IMR-90 (cell line): ENCODE measurements around the gene ATP5F1D. TPM values are rescaled to one million over a fixed set of nuclear protein-coding genes. Genes with fewer than 3 reads are reported as not detected.

Source experiments
- ATAC-seq: fragments of 200-7000 bp; cut with Tn5 transposase; 2 replicates; pipeline ENCODE4 v1.9.1; 2020; ENCODE audit warnings: low read depth, mild to moderate bottlenecking, moderate library complexity
- BruUV-seq: library from RNA; stranded (reverse); fragments of 400-500 nt; replicated peaks from 2 replicates; lab custom pipeline; 2021; lab: Mats Ljungman, UMichigan
- CTCF ChIA-PET: fragments of 300-600 bp; formaldehyde crosslinking; extraction: SDS; loops from one replicate; lab custom pipeline; 2021; ENCODE audit warnings: antibody characterized with exemption; lab: Yijun Ruan, JAX
- POLR2A ChIA-PET: fragments of 300-600 bp; sonication (Branson Sonifier 250); formaldehyde crosslinking; loops from one replicate; lab custom pipeline; 2022; ENCODE audit warnings: antibody characterized with exemption; ENCODE audit not compliant: unreplicated experiment; lab: Charles Lee
- DNase-seq: peaks from one replicate; pipeline ENCODE4 v3.0.0; 2013
- H2AFZ ChIP-seq: replicated peaks from 2 replicates; pipeline ENCODE3; 2013; ENCODE audit warnings: low read length, mild to moderate bottlenecking; ENCODE audit not compliant: poor library complexity
- H2AK5ac ChIP-seq: 2 replicates; pipeline ENCODE4 v1.6.1; 2013; ENCODE audit warnings: low read depth, low read length, inconsistent platforms
- H2AK9ac ChIP-seq: replicated peaks from 2 replicates; pipeline ENCODE3; 2013; ENCODE audit warnings: mild to moderate bottlenecking, low read depth, low read length, moderate library complexity; ENCODE audit not compliant: poor library complexity
- H2BK120ac ChIP-seq: 2 replicates; pipeline ENCODE4 v1.6.1; 2013; ENCODE audit warnings: low read depth, low read length, inconsistent platforms
- H2BK15ac ChIP-seq: 3 replicates; pipeline ENCODE4 v1.6.1; 2013; ENCODE audit warnings: low read depth, low read length, inconsistent platforms
- H2BK20ac ChIP-seq: 2 replicates; pipeline ENCODE4 v1.6.1; 2013; ENCODE audit warnings: low read depth, mild to moderate bottlenecking, inconsistent platforms, low read length, moderate library complexity
- H2BK5ac ChIP-seq: 2 replicates; pipeline ENCODE4 v1.6.1; 2013; ENCODE audit warnings: mild to moderate bottlenecking, low read depth, low read length, inconsistent platforms; ENCODE audit not compliant: poor library complexity, severe bottlenecking
- H3K14ac ChIP-seq: replicated peaks from 2 replicates; pipeline ENCODE4 v1.6.1; 2013; ENCODE audit warnings: low read depth, low read length, inconsistent platforms
- H3K18ac ChIP-seq: 2 replicates; pipeline ENCODE4 v1.6.1; 2013; ENCODE audit warnings: low read depth, low read length, control low read depth
- H3K23ac ChIP-seq: 2 replicates; pipeline ENCODE4 v1.6.1; 2013; ENCODE audit warnings: low read depth, low read length, inconsistent platforms
- H3K27ac ChIP-seq: 2 replicates; pipeline ENCODE4 v1.5.1; 2013; ENCODE audit warnings: mild to moderate bottlenecking, control low read depth, low read length; ENCODE audit not compliant: insufficient read depth
- H3K27me3 ChIP-seq: 2 replicates; pipeline ENCODE4 v1.6.1; 2013; ENCODE audit warnings: low read length; ENCODE audit not compliant: control insufficient read depth, insufficient read depth
- H3K36me3 ChIP-seq: 2 replicates; pipeline ENCODE4 v1.6.1; 2013; ENCODE audit warnings: low read length, mixed read lengths; ENCODE audit not compliant: control insufficient read depth, insufficient read depth
- H3K4ac ChIP-seq: 2 replicates; pipeline ENCODE4 v1.6.1; 2013; ENCODE audit warnings: low read depth, low read length, inconsistent platforms
- H3K4me1 ChIP-seq: 2 replicates; pipeline ENCODE4 v1.6.1; 2013; ENCODE audit warnings: low read length, mixed read lengths; ENCODE audit not compliant: control insufficient read depth, insufficient read depth
- H3K4me2 ChIP-seq: 2 replicates; pipeline ENCODE4 v1.6.1; 2013; ENCODE audit warnings: low read depth, mild to moderate bottlenecking, control low read depth, low read length, moderate library complexity
- H3K4me3 ChIP-seq: 2 replicates; pipeline ENCODE4 v1.5.1; 2013; ENCODE audit warnings: low read depth, mild to moderate bottlenecking, control low read depth, low read length, moderate library complexity; ENCODE audit not compliant: insufficient read depth
- H3K56ac ChIP-seq: 2 replicates; pipeline ENCODE4 v1.6.1; 2013; ENCODE audit warnings: low read length, inconsistent platforms; ENCODE audit not compliant: insufficient read depth; ENCODE audit errors: extremely low read depth
- H3K79me1 ChIP-seq, 2 experiments: 2 replicates each; pipeline ENCODE4 v1.6.1; 2013; ENCODE audit warnings: low read length in 2 of 2, inconsistent platforms in 1 of 2, low read depth in 1 of 2
- H3K9ac ChIP-seq: 2 replicates; pipeline ENCODE4 v1.6.1; 2013; ENCODE audit warnings: low read depth, low read length, control low read depth
- H3K9me1 ChIP-seq: 2 replicates; pipeline ENCODE4 v1.6.1; 2013; ENCODE audit warnings: low read length, inconsistent platforms; ENCODE audit not compliant: insufficient read depth
- H3K9me3 ChIP-seq: 2 replicates; pipeline ENCODE4 v1.6.1; 2013; ENCODE audit warnings: low read length; ENCODE audit not compliant: control insufficient read depth, insufficient read depth
- H4K20me1 ChIP-seq: 2 replicates; pipeline ENCODE4 v1.6.1; 2013; ENCODE audit warnings: low read length, inconsistent platforms; ENCODE audit not compliant: insufficient read depth
- H4K5ac ChIP-seq: 2 replicates; pipeline ENCODE4 v1.6.1; 2013; ENCODE audit warnings: mild to moderate bottlenecking, low read depth, low read length, control low read depth
- H4K8ac ChIP-seq, 2 experiments: 2 replicates each; pipeline ENCODE4 v1.6.1; 2013; ENCODE audit warnings: low read depth in 2 of 2, low read length in 2 of 2, control low read depth in 1 of 2, inconsistent platforms in 1 of 2
- H4K91ac ChIP-seq: 2 replicates; pipeline ENCODE4 v1.6.1; 2013; ENCODE audit warnings: low read depth, low read length, inconsistent platforms; ENCODE audit not compliant: insufficient read depth
- BHLHE40 ChIP-seq: fragments of 150-350 bp; IDR thresholded peaks from 2 replicates; pipeline ENCODE4 v1.6.1; 2016; ENCODE audit warnings: mild to moderate bottlenecking, low read depth, low read length
- CHD1 ChIP-seq: IDR thresholded peaks from 2 replicates; pipeline ENCODE4 v1.6.1; 2012; ENCODE audit warnings: low read depth, low read length, improper control_type of control experiment
- FOS ChIP-seq: fragments of 150-350 bp; IDR thresholded peaks from 2 replicates; pipeline ENCODE4 v1.6.1; 2016; ENCODE audit warnings: low read depth, low read length
- MAFK ChIP-seq: IDR thresholded peaks from 2 replicates; pipeline ENCODE4 v1.6.1; 2012; ENCODE audit warnings: low read depth, low read length, improper control_type of control experiment
- MAZ ChIP-seq: IDR thresholded peaks from 2 replicates; pipeline ENCODE4 v1.6.1; 2012; ENCODE audit warnings: low read depth, mild to moderate bottlenecking, low read length, improper control_type of control experiment, moderate library complexity, borderline replicate concordance
- MXI1 ChIP-seq: IDR thresholded peaks from 2 replicates; pipeline ENCODE4 v1.6.1; 2012; ENCODE audit warnings: low read depth, mild to moderate bottlenecking, low read length, moderate library complexity, borderline replicate concordance
- NFE2L2 ChIP-seq: fragments of 150-350 bp; IDR thresholded peaks from 2 replicates; pipeline ENCODE4 v1.6.1; 2016; ENCODE audit warnings: low read depth, mild to moderate bottlenecking, low read length
- RAD21 ChIP-seq: IDR thresholded peaks from 2 replicates; pipeline ENCODE4 v1.6.1; 2012; ENCODE audit warnings: low read length, improper control_type of control experiment
- RCOR1 ChIP-seq: IDR thresholded peaks from 2 replicates; pipeline ENCODE4 v1.6.1; 2012; ENCODE audit warnings: mild to moderate bottlenecking, low read length, improper control_type of control experiment; ENCODE audit not compliant: insufficient replicate concordance
- RFX5 ChIP-seq: IDR thresholded peaks from 2 replicates; pipeline ENCODE4 v1.8.0; 2012; ENCODE audit warnings: low read depth, mild to moderate bottlenecking, low read length, moderate library complexity
- WGBS, 2 experiments: methylation state at CpG; one replicate each; pipeline versions ENCODE4 v1.1.5 to v1.1.7; 2013; ENCODE audit warnings: missing lambda C conversion rate in 2 of 2; ENCODE audit not compliant: insufficient read length in 1 of 2; ENCODE audit errors: extremely low coverage in 2 of 2; 5-methylcytosine and 5-hydroxymethylcytosine counted together
- dilution Hi-C: fragments of 300-500 bp; cut with HindIII; formaldehyde crosslinking; loops from one replicate; pipeline ENCODE4 v1.14.3; 2018; ENCODE audit warnings: low sequenced_read_pairs; ENCODE audit not compliant: unreplicated experiment
- in situ Hi-C: fragments of 300-500 bp; cut with MboI; formaldehyde crosslinking; loops from 3 replicates; pipeline ENCODE4 v1.14.3; 2019; ENCODE audit warnings: low sequenced_read_pairs, inconsistent platforms, mixed read lengths
- intact Hi-C: fragments of 100-400 bp; cut with micrococcal nuclease; formaldehyde crosslinking; loops from 2 replicates; pipeline ENCODE4 v1.10.0; 2022
- polyA plus RNA-seq, 3 experiments: library from polyadenylated mRNA; depleted of rRNA; stranded (reverse); fragments of >200 nt; gene quantifications; 2 replicates each; pipeline ENCODE4 v1.2.3, GENCODE V29; 2012; ENCODE audit warnings: low replicate concordance in 1 of 3
- total RNA-seq: library from RNA; depleted of rRNA; stranded (reverse); fragments of >200 nt; gene quantifications from 2 replicates; pipeline ENCODE4 v1.2.3, GENCODE V29; 2012
- TF ChIP-seq, protein P1 (sequence below): conservative IDR thresholded peaks from 2 replicates; pipeline ENCODE4 v1.5.1; 2012; ENCODE audit warnings: mild to moderate bottlenecking, low read depth, low read length, improper control_type of control experiment
- TF ChIP-seq, protein P2 (sequence below): fragments of 150-350 bp; IDR thresholded peaks from 2 replicates; pipeline ENCODE4 v1.6.1; 2017; ENCODE audit warnings: mild to moderate bottlenecking, antibody characterized with exemption, low read length, low read depth

Gene ATP5F1D
- total and polyA plus RNA-seq, 2 of the 4 experiments (the other 2 are of a cell fraction), result 7.3 to 140 TPM

GRCh38 chr19:1229056-1229923 lies 12.3 kb upstream of the ATP5F1D start (continued):
- TF ChIP-seq RAD21, result no peak

- H3K9me1 ChIP-seq, result no peaks in the 10 kb centered on the region
- H2AFZ ChIP-seq, result no peak overlapping the region
- peaks cover 59% of the 10 kb centered on the region for H3K36me3 ChIP-seq
- no peak overlapping the region for H3K4me3 ChIP-seq
- peaks cover 27% of the 10 kb centered on the region for H4K20me1 ChIP-seq
- CTCF ChIA-PET, result no interaction called here
- intact Hi-C loops (no loop called here), in situ Hi-C loops (no loop called here), dilution Hi-C loops (no loop called here)
- ATAC-seq, result no peak
- H3K27ac ChIP-seq, result no peak overlapping the region
- 95% methylated on average over 21 of the region's 61 CpGs; no CpG with 5 or more reads in 1 of the 2 experiments for WGBS, 2 experiments
- no peak overlapping the region for H4K8ac ChIP-seq
- H2BK15ac ChIP-seq, result no peak overlapping the region
- H2BK5ac ChIP-seq, result no peak overlapping the region
- peaks cover 0 to 23% of the 10 kb centered on the region in 2 experiments; a peak in 3 of 4 replicates for H3K79me1 ChIP-seq
- no peak overlapping the region for H3K4ac ChIP-seq
- no peak overlapping the region for H3K9ac ChIP-seq
- TF ChIP-seq, protein P1, sequence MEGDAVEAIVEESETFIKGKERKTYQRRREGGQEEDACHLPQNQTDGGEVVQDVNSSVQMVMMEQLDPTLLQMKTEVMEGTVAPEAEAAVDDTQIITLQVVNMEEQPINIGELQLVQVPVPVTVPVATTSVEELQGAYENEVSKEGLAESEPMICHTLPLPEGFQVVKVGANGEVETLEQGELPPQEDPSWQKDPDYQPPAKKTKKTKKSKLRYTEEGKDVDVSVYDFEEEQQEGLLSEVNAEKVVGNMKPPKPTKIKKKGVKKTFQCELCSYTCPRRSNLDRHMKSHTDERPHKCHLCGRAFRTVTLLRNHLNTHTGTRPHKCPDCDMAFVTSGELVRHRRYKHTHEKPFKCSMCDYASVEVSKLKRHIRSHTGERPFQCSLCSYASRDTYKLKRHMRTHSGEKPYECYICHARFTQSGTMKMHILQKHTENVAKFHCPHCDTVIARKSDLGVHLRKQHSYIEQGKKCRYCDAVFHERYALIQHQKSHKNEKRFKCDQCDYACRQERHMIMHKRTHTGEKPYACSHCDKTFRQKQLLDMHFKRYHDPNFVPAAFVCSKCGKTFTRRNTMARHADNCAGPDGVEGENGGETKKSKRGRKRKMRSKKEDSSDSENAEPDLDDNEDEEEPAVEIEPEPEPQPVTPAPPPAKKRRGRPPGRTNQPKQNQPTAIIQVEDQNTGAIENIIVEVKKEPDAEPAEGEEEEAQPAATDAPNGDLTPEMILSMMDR, result no peak
- TF ChIP-seq RFX5 (no peak), MXI1 (no peak), CHD1 (no peak), MAZ (no peak), MAFK (no peak), BHLHE40 (no peak), RCOR1 (no peak), FOS (no peak), NFE2L2 (no peak)
- TF ChIP-seq, protein P2, sequence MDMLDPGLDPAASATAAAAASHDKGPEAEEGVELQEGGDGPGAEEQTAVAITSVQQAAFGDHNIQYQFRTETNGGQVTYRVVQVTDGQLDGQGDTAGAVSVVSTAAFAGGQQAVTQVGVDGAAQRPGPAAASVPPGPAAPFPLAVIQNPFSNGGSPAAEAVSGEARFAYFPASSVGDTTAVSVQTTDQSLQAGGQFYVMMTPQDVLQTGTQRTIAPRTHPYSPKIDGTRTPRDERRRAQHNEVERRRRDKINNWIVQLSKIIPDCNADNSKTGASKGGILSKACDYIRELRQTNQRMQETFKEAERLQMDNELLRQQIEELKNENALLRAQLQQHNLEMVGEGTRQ, result no peak
- H3K27me3 ChIP-seq, result no peaks in the 10 kb centered on the region
- no peaks in the 10 kb centered on the region for H3K9me3 ChIP-seq
- H2BK20ac ChIP-seq, result no peak overlapping the region
- peaks cover 13% of the 10 kb centered on the region for H3K4me1 ChIP-seq
- no TSS peak for BruUV-seq
- no peak overlapping the region for H4K91ac ChIP-seq
- no peak overlapping the region for H3K14ac ChIP-seq
- no peak overlapping the region for H3K23ac ChIP-seq
- no peak overlapping the region for H2AK9ac ChIP-seq
- POLR2A ChIA-PET, result no interaction called here
- H4K5ac ChIP-seq, result no peak overlapping the region
- H3K56ac ChIP-seq, result no peak overlapping the region
- no peak overlapping the region for H2AK5ac ChIP-seq
- H3K18ac ChIP-seq, result no peak overlapping the region
- H2BK120ac ChIP-seq, result no peak overlapping the region
- no peak overlapping the region for H3K4me2 ChIP-seq
- no peak for DNase-seq
Observed at GRCh38 chr19:1229924-1230782, 11.4 kb upstream of the ATP5F1D start.
